Endothelial cell of umbilical vein (primary cell): ENCODE results near the gene MAML3.

ENCODE experiments used
- EZH2 ChIP-seq: IDR thresholded peaks from 2 replicates; pipeline ENCODE4 v1.6.1; 2012; ENCODE audit warnings: borderline replicate concordance, low read depth, mild to moderate bottlenecking, moderate library complexity, low read length, inconsistent platforms; ENCODE audit not compliant: severe bottlenecking
- FOS ChIP-seq: IDR thresholded peaks from 2 replicates; pipeline ENCODE4 v1.6.1; 2011; ENCODE audit warnings: mild to moderate bottlenecking, low read length, moderate library complexity, borderline replicate concordance; ENCODE audit not compliant: insufficient read depth
- GATA2 ChIP-seq: IDR thresholded peaks from 2 replicates; pipeline ENCODE4 v1.7.0; 2011; ENCODE audit warnings: low read depth, mild to moderate bottlenecking, moderate library complexity, mixed read lengths, low read length; ENCODE audit not compliant: insufficient read length, insufficient read depth
- JUN ChIP-seq: IDR thresholded peaks from 2 replicates; pipeline ENCODE4 v1.6.1; 2011; ENCODE audit warnings: borderline replicate concordance, low read depth; ENCODE audit not compliant: insufficient read length, insufficient read depth
- MYC ChIP-seq: IDR thresholded peaks from one replicate; pipeline ENCODE4 v1.6.1; 2011; ENCODE audit warnings: mild to moderate bottlenecking, low read depth, low read length
- POLR2A ChIP-seq: IDR thresholded peaks from 2 replicates; pipeline ENCODE4 v1.6.1; 2012; ENCODE audit warnings: low read depth, mild to moderate bottlenecking, control low read depth, low read length
- POLR2AphosphoS5 ChIP-seq: IDR thresholded peaks from 2 replicates; pipeline ENCODE4 v1.6.1; 2012; ENCODE audit warnings: low read depth, mild to moderate bottlenecking, control low read depth, low read length, moderate library complexity; ENCODE audit not compliant: insufficient read depth
- TF ChIP-seq, protein P1 (sequence below), 2 donors: IDR thresholded peaks; 1 replicate in 1 of 2; 2 replicates in 1 of 2; pipeline ENCODE4 v1.5.1; 2011; ENCODE audit warnings: low read length in 2 of 2, mild to moderate bottlenecking in 2 of 2, moderate library complexity in 2 of 2, control low read depth in 1 of 2, inconsistent platforms in 1 of 2, low read depth in 1 of 2; ENCODE audit not compliant: insufficient read depth in 1 of 2; ENCODE audit errors: extremely low read depth in 1 of 2
- TF ChIP-seq, protein P2 (sequence below): IDR thresholded peaks from 2 replicates; pipeline ENCODE4 v1.6.1; 2011; ENCODE audit not compliant: insufficient read depth, insufficient read length

DNA sequence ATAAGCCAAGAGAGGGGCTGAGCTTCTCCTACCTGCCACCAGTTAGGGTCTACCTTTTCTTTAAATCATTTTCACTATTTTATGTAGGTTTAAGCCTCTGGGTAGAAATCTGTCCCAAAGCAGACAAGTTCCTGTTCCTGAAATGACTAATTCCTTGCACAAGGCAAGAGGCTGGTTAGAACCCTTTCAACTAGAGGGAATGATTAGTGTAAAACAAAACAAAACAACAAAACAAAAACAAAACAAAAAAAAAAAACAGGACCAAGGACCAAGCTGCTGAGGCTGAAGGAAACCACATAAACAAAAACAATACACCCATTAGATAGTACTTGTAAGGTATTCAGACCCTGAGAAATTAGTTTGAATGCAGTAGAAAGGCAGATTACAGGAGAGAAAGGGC lies 62.7 kb downstream of the MAML3 start:
- TF ChIP-seq, protein P1, sequence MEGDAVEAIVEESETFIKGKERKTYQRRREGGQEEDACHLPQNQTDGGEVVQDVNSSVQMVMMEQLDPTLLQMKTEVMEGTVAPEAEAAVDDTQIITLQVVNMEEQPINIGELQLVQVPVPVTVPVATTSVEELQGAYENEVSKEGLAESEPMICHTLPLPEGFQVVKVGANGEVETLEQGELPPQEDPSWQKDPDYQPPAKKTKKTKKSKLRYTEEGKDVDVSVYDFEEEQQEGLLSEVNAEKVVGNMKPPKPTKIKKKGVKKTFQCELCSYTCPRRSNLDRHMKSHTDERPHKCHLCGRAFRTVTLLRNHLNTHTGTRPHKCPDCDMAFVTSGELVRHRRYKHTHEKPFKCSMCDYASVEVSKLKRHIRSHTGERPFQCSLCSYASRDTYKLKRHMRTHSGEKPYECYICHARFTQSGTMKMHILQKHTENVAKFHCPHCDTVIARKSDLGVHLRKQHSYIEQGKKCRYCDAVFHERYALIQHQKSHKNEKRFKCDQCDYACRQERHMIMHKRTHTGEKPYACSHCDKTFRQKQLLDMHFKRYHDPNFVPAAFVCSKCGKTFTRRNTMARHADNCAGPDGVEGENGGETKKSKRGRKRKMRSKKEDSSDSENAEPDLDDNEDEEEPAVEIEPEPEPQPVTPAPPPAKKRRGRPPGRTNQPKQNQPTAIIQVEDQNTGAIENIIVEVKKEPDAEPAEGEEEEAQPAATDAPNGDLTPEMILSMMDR (IDR thresholded peaks at IDR 0.05; ENCODE audit: extremely low read depth in 1 of 2, insufficient read depth in 1 of 2, low read depth in 1 of 2, low read length in 2 of 2): no peak
- no peak for TF ChIP-seq POLR2A
- TF ChIP-seq MYC: no peak
- TF ChIP-seq, protein P2, sequence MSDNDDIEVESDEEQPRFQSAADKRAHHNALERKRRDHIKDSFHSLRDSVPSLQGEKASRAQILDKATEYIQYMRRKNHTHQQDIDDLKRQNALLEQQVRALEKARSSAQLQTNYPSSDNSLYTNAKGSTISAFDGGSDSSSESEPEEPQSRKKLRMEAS: no peak
- TF ChIP-seq EZH2: no peak
- peak; percentile 35 for TF ChIP-seq FOS
- no peak for TF ChIP-seq POLR2AphosphoS5
- no peak for TF ChIP-seq GATA2
- TF ChIP-seq JUN: peak; percentile 8
